GM21717 (cell line): Measurements from ENCODE around the gene LAMA1.

Source experiments
- ATAC-seq: cut with Tn5 transposase; IDR thresholded peaks from one replicate; pipeline ENCODE4 v1.9.1; 2021; ENCODE audit warnings: mild to moderate bottlenecking, moderate library complexity; ENCODE audit not compliant: unreplicated experiment

LAMA1 gene

GRCh38 chr18:7000484-7001096 lies 117.0 kb downstream of the LAMA1 start:
- ATAC-seq: no peak

GRCh38 chr18:6997808-6998207 lies 119.8 kb downstream of the LAMA1 start:
- ATAC-seq: no peak

GRCh38 chr18:6994771-6995430 lies 122.7 kb downstream of the LAMA1 start:
- ATAC-seq: no peak

DNA sequence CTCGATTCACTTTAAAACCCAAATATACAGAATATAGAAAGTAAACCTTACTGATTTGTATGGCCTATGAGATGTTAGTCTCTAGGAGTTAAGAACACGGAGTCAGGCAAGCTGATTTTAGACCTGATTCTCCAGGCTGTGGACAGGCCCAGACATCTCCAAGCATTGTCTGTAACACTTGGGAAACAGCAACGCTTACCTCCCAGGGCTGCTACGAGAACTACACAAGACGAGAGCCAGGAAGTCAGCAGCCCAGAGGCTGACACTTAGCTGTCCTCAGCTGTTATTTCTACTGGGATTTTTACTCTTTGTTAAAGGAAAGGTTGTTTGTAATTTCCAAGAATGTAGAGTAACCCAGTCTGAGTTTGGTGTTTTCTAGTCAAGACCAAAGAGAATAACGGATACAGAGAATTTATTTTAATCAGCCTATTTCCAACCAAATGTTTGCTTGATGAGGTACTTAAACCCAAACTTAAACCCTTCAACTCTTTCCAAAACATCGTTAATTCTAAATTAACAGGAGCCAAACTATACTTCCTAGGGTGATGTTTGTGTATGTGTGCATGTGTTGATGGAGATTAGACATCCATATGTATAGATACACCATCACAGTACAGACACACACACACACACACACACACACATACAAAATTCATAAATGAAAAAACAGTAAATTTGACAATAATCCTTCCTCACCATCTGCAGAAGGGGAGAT lies 123.4 kb downstream of the LAMA1 start:
- no peak for ATAC-seq

- ATAC-seq: no peak
Measured at GRCh38 chr18:6992761-6993160, 124.8 kb downstream of the LAMA1 start.

DNA sequence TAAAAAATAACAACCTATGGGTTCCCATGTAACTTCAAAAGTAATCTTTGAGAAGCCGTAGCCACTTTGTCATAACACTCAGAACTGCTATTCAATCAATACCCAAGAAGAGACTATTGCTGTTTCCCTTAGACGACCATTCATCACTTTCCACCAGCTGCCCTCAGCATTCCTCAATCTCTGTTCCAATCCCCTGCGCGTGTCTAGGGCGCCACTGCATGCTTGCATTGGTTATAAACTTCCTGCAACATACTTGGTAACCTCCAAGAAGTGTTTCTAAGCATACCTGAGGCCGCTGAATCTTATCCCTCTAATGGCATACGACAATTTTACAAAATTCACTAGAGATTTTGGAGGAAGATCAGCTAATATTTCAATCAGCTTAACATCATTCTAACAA lies 134.2 kb downstream of the LAMA1 start:
- no peak for ATAC-seq

DNA sequence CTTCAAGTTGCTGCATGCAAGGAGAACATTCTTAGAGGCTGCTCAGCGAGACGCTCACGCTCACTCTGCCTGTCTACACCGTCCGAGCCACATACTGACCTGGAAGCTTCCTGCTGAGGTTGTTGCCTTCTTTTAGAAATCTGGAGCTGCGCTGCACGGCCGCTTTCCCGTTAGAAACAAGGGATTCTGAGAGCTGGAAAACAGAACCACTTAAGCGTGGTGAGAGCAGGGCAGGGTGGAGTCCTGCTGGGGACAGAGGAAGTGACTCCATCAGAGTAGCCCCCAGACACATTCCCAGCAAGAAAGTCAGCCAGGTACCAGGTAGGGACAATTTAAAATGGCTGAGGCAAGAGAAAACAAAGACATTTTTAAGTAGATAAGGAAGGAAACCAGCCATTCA lies 135.2 kb downstream of the LAMA1 start:
- ATAC-seq: no peak

DNA sequence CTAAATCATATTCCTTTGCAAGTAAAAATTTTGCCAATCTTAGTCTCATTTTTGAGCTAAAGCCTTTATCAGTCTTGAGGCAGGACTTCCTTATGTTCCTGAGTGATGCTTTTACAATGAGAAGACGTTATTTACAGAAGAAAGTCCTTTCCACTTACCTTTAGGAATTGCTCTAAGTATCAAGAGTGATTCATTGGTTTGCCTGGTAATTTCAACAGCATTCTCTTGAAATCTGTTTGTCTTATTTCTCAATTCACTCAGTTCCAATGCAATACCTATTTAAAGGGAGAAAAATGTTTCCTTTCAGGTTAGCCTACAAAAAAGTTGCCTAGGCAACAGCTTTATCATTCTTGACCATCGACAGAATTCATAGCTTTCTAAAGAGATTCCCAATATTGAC lies 137.2 kb downstream of the LAMA1 start:
- no peak for ATAC-seq

DNA sequence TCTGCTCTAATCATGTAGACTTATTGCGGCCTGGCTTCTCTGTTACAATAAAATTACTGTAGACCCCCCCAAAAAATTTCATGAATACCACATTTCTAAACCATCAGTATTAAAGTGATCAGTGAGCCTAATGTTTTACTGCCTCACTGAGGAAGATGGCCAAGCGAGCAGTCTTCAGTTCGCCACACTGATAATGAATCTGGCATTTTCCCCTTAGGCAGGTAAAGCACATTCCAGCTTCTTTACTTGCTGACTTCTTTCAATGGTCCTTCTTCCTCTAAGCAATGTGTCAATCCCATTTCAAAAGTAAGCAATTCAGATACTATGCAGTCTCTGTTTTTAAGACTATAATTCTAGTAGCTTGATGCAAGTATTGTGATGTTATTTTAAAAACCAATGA lies 137.6 kb downstream of the LAMA1 start:
- ATAC-seq: no peak

GRCh38 chr18:6976935-6977334 lies 140.7 kb downstream of the LAMA1 start:
- no peak for ATAC-seq

DNA sequence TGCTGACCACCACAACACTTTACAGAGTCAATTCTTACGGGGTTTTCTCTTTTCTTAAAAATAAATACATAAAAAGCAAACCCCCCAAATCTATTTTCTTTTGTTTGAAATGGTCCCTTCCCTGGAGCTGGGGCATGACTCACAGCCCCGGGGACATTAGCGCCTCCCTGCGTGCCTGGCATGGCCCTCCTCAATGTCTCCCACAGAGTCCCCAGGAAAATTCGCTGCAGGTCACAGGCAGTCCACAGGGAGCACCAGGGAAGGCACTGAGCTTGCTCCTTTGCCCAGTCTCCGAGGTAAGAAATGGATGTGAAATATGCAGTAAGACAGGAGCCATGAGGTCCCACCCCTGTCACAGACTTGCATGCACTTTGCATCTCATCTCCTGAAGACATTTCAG lies 142.5 kb downstream of the LAMA1 start:
- no peak for ATAC-seq

- ATAC-seq: no peak
Measured at GRCh38 chr18:6971823-6972478, 145.6 kb downstream of the LAMA1 start.

DNA sequence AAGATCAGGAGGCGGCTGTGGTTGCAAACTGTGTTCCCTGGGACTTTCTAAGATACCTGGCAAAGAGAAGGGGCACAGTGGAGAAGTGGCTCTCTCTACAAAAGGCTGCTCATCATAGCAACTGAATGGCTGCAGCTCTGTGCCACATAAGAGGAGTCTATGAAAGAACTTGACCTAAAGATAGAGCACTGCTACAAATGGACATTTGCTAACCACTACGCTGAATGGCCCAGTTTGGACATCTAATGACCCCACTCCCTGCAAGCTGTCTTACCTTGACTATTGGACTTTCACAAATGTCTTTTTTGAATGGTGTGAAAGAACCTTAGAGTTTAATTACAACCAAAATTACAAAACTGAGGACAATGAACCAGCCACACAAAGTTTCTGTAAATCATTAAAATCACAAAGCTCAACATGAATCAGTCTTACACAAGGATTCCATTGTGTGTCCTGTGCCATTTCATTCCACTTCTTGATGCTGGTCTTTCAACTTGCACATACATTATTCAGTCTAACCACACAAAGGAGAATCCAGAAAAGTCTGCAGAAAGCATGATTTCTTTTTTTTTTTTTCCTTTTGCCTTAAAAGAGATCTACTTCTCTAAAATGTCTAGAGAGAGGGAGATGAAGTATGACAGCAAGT lies 154.0 kb downstream of the LAMA1 start:
- ATAC-seq: no peak

GRCh38 chr18:6962571-6963451 lies 154.8 kb downstream of the LAMA1 start:
- no peak for ATAC-seq

DNA sequence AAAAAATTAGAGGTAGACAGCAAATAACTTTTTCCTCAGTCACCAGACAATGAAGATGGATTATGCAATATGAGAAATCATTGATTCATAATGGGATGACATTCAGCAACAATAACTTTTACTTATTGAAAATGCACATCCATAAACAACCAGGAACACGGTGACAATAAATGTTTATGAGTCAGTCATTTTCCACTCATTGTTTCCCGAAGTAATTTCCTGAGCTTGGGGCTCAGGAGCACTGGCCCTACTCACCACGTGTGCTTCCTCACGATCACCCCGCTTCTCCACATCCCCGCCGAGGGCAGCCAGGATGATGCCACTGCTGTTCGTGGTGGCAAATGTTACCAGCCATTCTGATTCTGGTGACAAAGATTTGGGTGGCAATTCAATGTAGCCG lies 156.3 kb downstream of the LAMA1 start:
- ATAC-seq: no peak

- no peak for ATAC-seq
Measured at GRCh38 chr18:6960656-6961055, 156.9 kb downstream of the LAMA1 start.

DNA sequence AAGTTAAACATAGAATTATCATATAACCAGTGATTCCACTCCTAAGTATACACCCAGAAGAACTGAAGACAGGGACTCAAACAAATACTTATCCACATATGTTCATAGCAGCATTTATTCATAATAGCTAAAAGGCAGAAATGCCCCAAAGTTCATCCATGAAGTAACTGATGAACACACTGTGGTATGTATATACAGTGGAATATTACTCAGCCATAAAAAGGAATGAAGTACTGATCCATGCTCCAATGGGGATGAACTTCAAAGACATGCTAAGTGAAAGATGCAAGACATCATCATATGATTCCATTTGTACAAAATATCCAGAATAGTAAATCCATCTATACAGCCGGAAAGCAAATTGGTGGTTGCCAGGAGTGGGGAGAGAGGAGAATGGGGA lies 157.5 kb downstream of the LAMA1 start:
- no peak for ATAC-seq

GRCh38 chr18:6959110-6959509 lies 158.5 kb downstream of the LAMA1 start:
- no peak for ATAC-seq

- no peak for ATAC-seq
Measured at GRCh38 chr18:6956999-6957398, 160.6 kb downstream of the LAMA1 start.

DNA sequence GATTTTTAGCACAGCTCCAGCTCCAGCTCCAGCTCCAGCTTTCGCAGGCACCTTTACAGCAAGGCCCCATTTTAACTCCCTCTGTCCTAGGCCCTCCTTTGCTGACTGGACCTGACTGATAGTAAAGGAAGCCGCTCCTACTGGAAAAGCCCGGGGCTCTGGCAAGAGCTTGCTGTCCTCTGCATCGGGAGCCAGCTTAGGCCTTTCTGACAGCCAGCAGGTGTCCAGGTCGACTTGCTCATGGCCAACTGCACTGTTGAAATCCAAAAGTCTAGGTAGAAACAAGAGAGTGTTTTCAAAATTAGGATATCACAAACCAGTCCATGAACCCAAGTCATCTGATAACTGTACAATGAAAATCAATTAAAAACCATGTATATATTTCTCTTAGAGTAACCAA lies 161.1 kb downstream of the LAMA1 start:
- ATAC-seq: no peak
